Loucy (cell line): ENCODE results near the gene SUPT20H.

Experiments
- H2AFZ ChIP-seq: fragments of 200-600 bp; sonication (generic); 2 replicates; pipeline ENCODE4 v1.6.0; 2016; ENCODE audit warnings: antibody characterized with exemption, mild to moderate bottlenecking, low read length, moderate library complexity
- H3F3A ChIP-seq: fragments of 200-600 bp; 2 replicates; pipeline ENCODE4 v1.6.0; 2016; ENCODE audit warnings: antibody characterized with exemption, low read depth, mild to moderate bottlenecking
- H3K27me3 ChIP-seq: fragments of 200-600 bp; sonication (generic); 2 replicates; pipeline ENCODE4 v1.6.1; 2014; ENCODE audit warnings: low read length, mild to moderate bottlenecking; ENCODE audit not compliant: insufficient read depth, poor library complexity, severe bottlenecking
- H3K36me3 ChIP-seq: fragments of 200-600 bp; sonication (generic); 2 replicates; pipeline ENCODE4 v1.6.1; 2016; ENCODE audit warnings: low read length; ENCODE audit not compliant: insufficient read depth
- H3K4me1 ChIP-seq: fragments of 200-600 bp; sonication (generic); 2 replicates; pipeline ENCODE4 v1.5.1; 2014; ENCODE audit warnings: low read length, mild to moderate bottlenecking; ENCODE audit not compliant: insufficient read depth, poor library complexity, severe bottlenecking
- H3K4me2 ChIP-seq: fragments of 200-600 bp; sonication (generic); 2 replicates; pipeline ENCODE4 v1.6.0; 2014; ENCODE audit warnings: antibody characterized with exemption, low read length, low read depth, mild to moderate bottlenecking; ENCODE audit not compliant: poor library complexity, severe bottlenecking
- H3K4me3 ChIP-seq: fragments of 200-600 bp; sonication (generic); 2 replicates; pipeline ENCODE4 v1.5.1; 2014; ENCODE audit warnings: low read length, mild to moderate bottlenecking, mixed read lengths; ENCODE audit not compliant: poor library complexity, severe bottlenecking
- H3K79me2 ChIP-seq: fragments of 200-600 bp; sonication (generic); 2 replicates; pipeline ENCODE4 v1.6.1; 2014; ENCODE audit warnings: low read length; ENCODE audit not compliant: insufficient read depth
- H3K9ac ChIP-seq: fragments of 200-600 bp; sonication (generic); 2 replicates; pipeline ENCODE4 v1.6.0; 2014; ENCODE audit warnings: mild to moderate bottlenecking, low read depth, low read length, moderate library complexity; ENCODE audit not compliant: poor library complexity, severe bottlenecking
- H3K9me2 ChIP-seq: fragments of 200-600 bp; sonication (generic); replicated peaks from 2 replicates; pipeline ENCODE4 v1.6.1; 2016; ENCODE audit warnings: low read depth, low read length, mixed read lengths
- H3K9me3 ChIP-seq: fragments of 200-600 bp; sonication (generic); 2 replicates; pipeline ENCODE4 v1.6.1; 2014; ENCODE audit warnings: mild to moderate bottlenecking, antibody characterized with exemption, low read length, low read depth; ENCODE audit not compliant: insufficient read depth
- H4K20me1 ChIP-seq: fragments of 200-600 bp; sonication (generic); 2 replicates; pipeline ENCODE4 v1.6.0; 2014; ENCODE audit warnings: antibody characterized with exemption, low read length, mild to moderate bottlenecking; ENCODE audit not compliant: insufficient read depth, poor library complexity, severe bottlenecking
- EZH2phosphoT487 ChIP-seq: fragments of 200-600 bp; IDR thresholded peaks from 2 replicates; pipeline ENCODE4 v1.6.1; 2018; ENCODE audit warnings: antibody characterized with exemption, mild to moderate bottlenecking, moderate library complexity, borderline replicate concordance
- TF ChIP-seq, protein P1 (sequence below): fragments of 200-600 bp; sonication (generic); conservative IDR thresholded peaks from 2 replicates; pipeline ENCODE4 v1.5.1; 2014; ENCODE audit warnings: mild to moderate bottlenecking, antibody characterized with exemption, low read length

SUPT20H gene

GRCh38 chr13:37049810-37050209 lies 9.7 kb downstream of the SUPT20H start:
- Histone ChIP-seq H4K20me1 (peaks cover 51% of the 10 kb centered on the region), H3K4me2 (peak overlapping the region; percentile 42), H2AFZ (no peak overlapping the region), H3K79me2 (peaks cover 52% of the 10 kb centered on the region), H3F3A (no peaks in the 10 kb centered on the region), H3K27me3 (no peaks in the 10 kb centered on the region), H3K4me1 (no peaks in the 10 kb centered on the region), H3K4me3 (no peak overlapping the region), H3K9me3 (no peaks in the 10 kb centered on the region), H3K36me3 (peaks cover 26% of the 10 kb centered on the region), H3K9me2 (no peaks in the 10 kb centered on the region), H3K9ac (no peak overlapping the region)
- TF ChIP-seq, protein P1, sequence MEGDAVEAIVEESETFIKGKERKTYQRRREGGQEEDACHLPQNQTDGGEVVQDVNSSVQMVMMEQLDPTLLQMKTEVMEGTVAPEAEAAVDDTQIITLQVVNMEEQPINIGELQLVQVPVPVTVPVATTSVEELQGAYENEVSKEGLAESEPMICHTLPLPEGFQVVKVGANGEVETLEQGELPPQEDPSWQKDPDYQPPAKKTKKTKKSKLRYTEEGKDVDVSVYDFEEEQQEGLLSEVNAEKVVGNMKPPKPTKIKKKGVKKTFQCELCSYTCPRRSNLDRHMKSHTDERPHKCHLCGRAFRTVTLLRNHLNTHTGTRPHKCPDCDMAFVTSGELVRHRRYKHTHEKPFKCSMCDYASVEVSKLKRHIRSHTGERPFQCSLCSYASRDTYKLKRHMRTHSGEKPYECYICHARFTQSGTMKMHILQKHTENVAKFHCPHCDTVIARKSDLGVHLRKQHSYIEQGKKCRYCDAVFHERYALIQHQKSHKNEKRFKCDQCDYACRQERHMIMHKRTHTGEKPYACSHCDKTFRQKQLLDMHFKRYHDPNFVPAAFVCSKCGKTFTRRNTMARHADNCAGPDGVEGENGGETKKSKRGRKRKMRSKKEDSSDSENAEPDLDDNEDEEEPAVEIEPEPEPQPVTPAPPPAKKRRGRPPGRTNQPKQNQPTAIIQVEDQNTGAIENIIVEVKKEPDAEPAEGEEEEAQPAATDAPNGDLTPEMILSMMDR = peak; percentile 47
- no peak for TF ChIP-seq EZH2phosphoT487

GRCh38 chr13:37047846-37048245 lies 11.6 kb downstream of the SUPT20H start:
- Histone ChIP-seq H3K9ac (no peak overlapping the region), H3K4me2 (no peak overlapping the region), H4K20me1 (peaks cover 48% of the 10 kb centered on the region), H3K4me3 (no peak overlapping the region), H3K9me3 (no peaks in the 10 kb centered on the region), H3K4me1 (no peaks in the 10 kb centered on the region), H3K27me3 (no peaks in the 10 kb centered on the region), H2AFZ (no peak overlapping the region), H3K79me2 (peaks cover 45% of the 10 kb centered on the region), H3K9me2 (no peaks in the 10 kb centered on the region), H3K36me3 (peaks cover 45% of the 10 kb centered on the region), H3F3A (no peaks in the 10 kb centered on the region)
- no peak for TF ChIP-seq EZH2phosphoT487

DNA sequence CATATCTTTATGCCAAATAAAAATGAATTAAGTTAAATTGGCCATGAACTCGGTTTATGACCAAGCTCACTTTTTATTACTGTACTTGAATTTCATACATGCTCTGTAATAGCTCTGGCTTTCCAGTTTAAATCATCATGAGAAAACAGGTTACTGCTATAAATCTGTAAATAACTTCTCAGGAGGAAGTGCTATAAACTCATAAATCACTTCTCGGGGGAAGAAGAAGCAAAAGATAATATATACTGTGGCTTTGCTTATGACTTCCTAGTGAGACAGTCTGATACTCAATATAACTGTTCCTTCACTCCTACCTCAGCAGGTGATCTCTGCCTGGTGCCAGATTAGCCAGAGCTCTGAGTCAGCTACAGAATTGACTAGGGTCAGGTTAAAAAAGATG lies 12.5 kb downstream of the SUPT20H start:
- no peak overlapping the region for H2AFZ ChIP-seq
- peaks cover 53% of the 10 kb centered on the region for H3K36me3 ChIP-seq
- no peaks in the 10 kb centered on the region for H3K4me1 ChIP-seq
- TF ChIP-seq EZH2phosphoT487 = no peak
- TF ChIP-seq, protein P1 = no peak
- no peaks in the 10 kb centered on the region for H3F3A ChIP-seq
- H3K27me3 ChIP-seq = no peaks in the 10 kb centered on the region
- H3K9ac ChIP-seq = no peak overlapping the region
- no peak overlapping the region for H3K4me3 ChIP-seq
- no peak overlapping the region for H3K4me2 ChIP-seq
- H3K79me2 ChIP-seq = peaks cover 38% of the 10 kb centered on the region
- H4K20me1 ChIP-seq = peaks cover 45% of the 10 kb centered on the region
- H3K9me2 ChIP-seq = no peaks in the 10 kb centered on the region
- H3K9me3 ChIP-seq = no peaks in the 10 kb centered on the region

DNA sequence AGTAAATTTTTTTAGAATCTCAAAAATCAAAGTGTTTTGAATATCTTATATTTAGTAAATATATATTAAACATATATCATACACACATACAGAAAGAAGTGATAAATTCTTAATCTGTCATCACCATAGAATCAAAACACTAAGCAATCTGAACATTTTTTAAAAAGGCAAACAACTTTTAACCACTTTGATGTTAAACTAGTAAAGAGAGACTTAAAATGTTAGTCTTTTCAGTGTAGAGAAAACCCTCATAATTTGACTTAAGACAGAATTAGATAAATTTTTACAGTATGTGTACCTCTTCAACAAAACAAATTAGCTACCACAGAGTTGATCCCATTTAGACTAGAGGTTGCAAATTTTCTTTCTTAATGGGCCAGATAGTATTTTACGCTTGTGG lies 13.4 kb downstream of the SUPT20H start:
- TF ChIP-seq, protein P1 = no peak
- no peak for TF ChIP-seq EZH2phosphoT487
- Histone ChIP-seq H3K4me2 (no peak overlapping the region), H2AFZ (no peak overlapping the region), H3K79me2 (peaks cover 31% of the 10 kb centered on the region), H3K9ac (no peak overlapping the region), H3K4me1 (no peaks in the 10 kb centered on the region), H3F3A (no peaks in the 10 kb centered on the region), H3K36me3 (peaks cover 61% of the 10 kb centered on the region), H3K9me2 (no peaks in the 10 kb centered on the region), H3K27me3 (no peaks in the 10 kb centered on the region), H3K9me3 (no peaks in the 10 kb centered on the region), H4K20me1 (peaks cover 38% of the 10 kb centered on the region), H3K4me3 (no peak overlapping the region)
